ENCODE results near the gene CHN1.

The CHN1 gene

GRCh38 chr2:174929786-174930185 is 75.4 kb downstream of the CHN1 start:
- TF ChIP-seq TAF1 (IDR thresholded peaks at IDR 0.05; ENCODE audit: borderline replicate concordance, insufficient read depth, low read length) (no peak), SIN3A (IDR thresholded peaks at IDR 0.05; ENCODE audit: borderline replicate concordance, insufficient read depth, low read length) (no peak), FOXP2 (optimal IDR thresholded peaks at IDR 0.05; ENCODE audit: borderline replicate concordance, extremely low read depth, extremely low read length, insufficient read depth) (no peak), POLR2AphosphoS5 (IDR thresholded peaks at IDR 0.05; ENCODE audit: low read depth, low read length) (no peak), REST (IDR thresholded peaks at IDR 0.05; ENCODE audit: insufficient read depth in 1 of 2, low read depth in 2 of 2, low read length in 2 of 2) (no peak)

- no peak for TF ChIP-seq TAF1 (IDR thresholded peaks at IDR 0.05; ENCODE audit: borderline replicate concordance, insufficient read depth, low read length)
- TF ChIP-seq POLR2AphosphoS5 (IDR thresholded peaks at IDR 0.05; ENCODE audit: low read depth, low read length): no peak
- no peak for TF ChIP-seq FOXP2 (optimal IDR thresholded peaks at IDR 0.05; ENCODE audit: borderline replicate concordance, extremely low read depth, extremely low read length, insufficient read depth)
- no peak for TF ChIP-seq SIN3A (IDR thresholded peaks at IDR 0.05; ENCODE audit: borderline replicate concordance, insufficient read depth, low read length)
- no peak for TF ChIP-seq REST (IDR thresholded peaks at IDR 0.05; ENCODE audit: insufficient read depth in 1 of 2, low read depth in 2 of 2, low read length in 2 of 2)
Observed at GRCh38 chr2:174925046-174925784, 80.0 kb downstream of the CHN1 start.

GRCh38 chr2:174924061-174924693 is 81.0 kb downstream of the CHN1 start:
- TF ChIP-seq POLR2AphosphoS5 (IDR thresholded peaks at IDR 0.05; ENCODE audit: low read depth, low read length) (no peak), SIN3A (IDR thresholded peaks at IDR 0.05; ENCODE audit: borderline replicate concordance, insufficient read depth, low read length) (no peak), REST (IDR thresholded peaks at IDR 0.05; ENCODE audit: insufficient read depth in 1 of 2, low read depth in 2 of 2, low read length in 2 of 2) (no peak), TAF1 (IDR thresholded peaks at IDR 0.05; ENCODE audit: borderline replicate concordance, insufficient read depth, low read length) (no peak), FOXP2 (optimal IDR thresholded peaks at IDR 0.05; ENCODE audit: borderline replicate concordance, extremely low read depth, extremely low read length, insufficient read depth) (no peak)

GRCh38 chr2:174919947-174920595 is 85.1 kb downstream of the CHN1 start:
- no peak for TF ChIP-seq TAF1 (IDR thresholded peaks at IDR 0.05; ENCODE audit: borderline replicate concordance, insufficient read depth, low read length)
- TF ChIP-seq POLR2AphosphoS5 (IDR thresholded peaks at IDR 0.05; ENCODE audit: low read depth, low read length): no peak
- no peak for TF ChIP-seq FOXP2 (optimal IDR thresholded peaks at IDR 0.05; ENCODE audit: borderline replicate concordance, extremely low read depth, extremely low read length, insufficient read depth)
- no peak for TF ChIP-seq REST (IDR thresholded peaks at IDR 0.05; ENCODE audit: insufficient read depth in 1 of 2, low read depth in 2 of 2, low read length in 2 of 2)
- TF ChIP-seq SIN3A (IDR thresholded peaks at IDR 0.05; ENCODE audit: borderline replicate concordance, insufficient read depth, low read length): no peak
